NCI-H1436 treated with DMSO at 0.1 percent for 48 hours (cell line): Measurements from ENCODE around the gene TCP11L2.
A peak's percentile ranks its signal among the peaks of the same experiment; 100 is the strongest.
"Not testable (repeated sequence)": the region's sequence is repeated elsewhere in the genome, so short reads cannot be mapped to it uniquely, and the experiment has no call there.

Experiments
- DNase-seq: peaks from one replicate; lab custom pipeline; 2025; lab: John Stamatoyannopoulos, UW

TCP11L2 gene

GRCh38 chr12:106307181-106307580 lies 4.6 kb downstream of the TCP11L2 start:
- DNase-seq: no peak

DNA sequence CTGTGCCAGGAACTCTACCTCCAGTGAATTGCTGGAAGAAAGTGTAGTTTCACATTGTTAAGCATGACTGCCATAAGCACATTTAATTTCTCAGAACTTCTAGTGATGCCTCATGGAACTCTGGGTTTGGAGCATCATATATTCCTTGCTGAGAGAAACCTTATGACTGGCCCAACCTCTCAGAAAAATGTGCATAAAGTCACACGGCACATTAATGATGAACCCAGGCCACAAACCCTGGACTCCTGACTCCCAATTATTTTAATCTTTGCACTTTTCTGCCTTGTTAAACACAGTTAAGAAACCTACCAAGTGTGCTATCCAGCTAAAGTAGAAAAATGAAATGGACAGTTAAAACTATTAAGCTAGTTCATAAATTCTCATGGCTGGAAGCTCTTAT lies 5.6 kb downstream of the TCP11L2 start:
- no peak for DNase-seq

GRCh38 chr12:106308611-106309010 lies 6.1 kb downstream of the TCP11L2 start:
- DNase-seq: no peak

DNA sequence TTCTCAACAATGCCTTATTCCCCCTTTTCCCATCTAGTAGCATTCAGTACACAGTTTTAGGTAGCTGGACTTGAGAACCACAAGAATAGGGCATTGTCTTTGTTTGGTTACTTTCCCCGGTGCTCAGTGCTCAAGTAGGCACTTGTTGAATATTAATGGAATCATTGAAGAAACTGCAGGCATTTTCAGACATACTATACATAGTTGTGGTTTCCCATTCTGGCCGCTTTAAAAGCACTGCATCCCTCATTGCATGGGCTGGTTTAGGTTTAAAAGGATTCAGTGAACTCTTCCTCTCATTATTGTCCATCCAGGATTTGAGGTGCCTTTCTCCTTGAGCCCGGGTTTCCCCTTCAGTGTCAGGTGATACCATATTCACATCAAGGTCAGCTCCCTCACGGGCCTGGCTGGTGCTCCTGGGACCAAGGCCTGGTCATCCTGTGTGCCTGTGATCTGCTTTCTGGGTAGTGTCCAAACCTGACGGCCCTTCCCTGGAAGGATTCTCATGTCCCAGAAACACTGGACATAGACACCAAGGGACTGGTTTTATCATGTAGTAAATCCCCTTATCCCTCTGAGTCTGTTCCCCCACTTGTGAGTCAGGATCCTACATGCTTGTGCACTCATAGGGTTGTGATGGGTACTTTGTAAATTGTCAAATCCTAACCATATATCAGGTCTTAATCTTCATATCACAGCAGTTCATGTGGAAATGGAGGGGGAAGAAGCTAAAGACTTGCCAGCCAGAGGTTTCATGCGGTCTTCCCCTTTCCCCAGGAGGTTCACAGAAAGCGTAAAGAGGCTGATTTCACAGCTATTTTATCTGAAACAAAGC lies 7.4 kb downstream of the TCP11L2 start:
- DNase-seq: no peak

GRCh38 chr12:106310687-106311086 lies 8.2 kb downstream of the TCP11L2 start:
- DNase-seq: no peak

DNA sequence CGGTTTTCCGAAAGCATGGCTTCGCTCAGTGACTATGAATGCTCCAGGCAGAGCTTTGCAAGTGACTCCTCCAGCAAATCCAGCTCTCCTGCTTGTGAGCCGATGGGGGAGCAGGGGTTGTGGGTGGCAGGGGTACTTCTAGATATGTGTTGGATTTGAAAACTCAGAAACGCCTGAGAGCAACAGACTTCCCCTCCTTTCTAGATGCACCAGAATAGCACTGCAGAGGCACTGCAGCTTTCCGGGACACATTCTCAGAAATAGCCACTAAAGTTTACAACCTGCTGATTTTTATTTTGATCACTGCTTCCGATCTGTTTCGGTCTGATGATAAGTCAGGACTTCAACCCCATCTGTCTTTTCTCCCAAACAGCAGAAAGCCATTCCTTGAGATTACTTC lies 8.6 kb downstream of the TCP11L2 start:
- no peak for DNase-seq

DNA sequence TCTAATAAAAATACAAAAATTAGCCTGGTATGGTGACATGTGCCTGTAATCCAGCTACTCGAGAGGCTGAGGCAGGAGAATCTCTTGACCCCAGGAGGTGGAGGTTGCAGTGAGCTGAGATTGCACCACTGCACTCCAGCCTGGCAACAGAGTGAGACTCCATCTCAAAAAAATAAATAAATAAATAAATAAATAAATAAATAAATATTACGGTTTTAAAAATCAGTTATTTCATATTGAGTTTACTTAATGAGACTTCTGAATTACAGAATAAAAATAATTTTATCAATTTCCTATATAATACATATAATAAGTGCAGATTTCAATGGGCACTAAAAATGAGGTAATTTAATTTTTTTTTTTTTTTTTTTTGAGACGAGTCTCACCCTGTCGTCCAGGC lies 10.9 kb downstream of the TCP11L2 start:
- not testable (repeated sequence) for DNase-seq

- DNase-seq: no peak
These were observed 13.0 kb downstream of the TCP11L2 start for GRCh38 chr12:106315523-106315922.

DNA sequence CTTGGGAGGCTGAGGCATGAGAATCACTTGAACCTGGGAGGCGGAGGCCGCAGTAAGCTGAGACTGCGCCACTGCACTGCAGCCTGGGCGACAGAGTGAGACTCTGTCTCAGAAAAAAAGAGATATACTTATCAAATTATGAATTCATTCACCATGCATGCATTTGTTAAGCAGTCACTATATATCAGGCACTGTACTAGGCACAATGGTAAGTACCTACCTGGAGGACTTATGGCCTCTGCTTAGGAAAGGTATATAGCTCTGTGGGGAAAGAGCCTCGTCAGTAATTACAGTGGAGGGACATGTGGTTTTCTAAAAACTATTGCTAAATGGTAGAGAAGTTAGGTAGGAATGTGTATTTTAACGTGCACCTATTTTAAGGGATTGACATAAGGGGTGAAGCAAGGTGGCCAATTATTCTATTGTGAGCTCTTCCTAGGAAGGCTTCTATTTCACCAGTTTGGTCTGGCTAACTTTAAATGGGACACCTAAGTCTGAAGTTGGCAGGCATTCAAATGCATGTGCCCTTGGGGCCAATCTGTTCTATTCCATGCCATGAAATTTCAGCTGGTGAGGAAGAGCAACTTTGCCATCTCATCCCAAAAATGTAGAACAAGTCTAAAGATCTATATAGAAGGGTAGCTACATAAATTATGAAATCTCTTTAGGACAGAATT lies 15.0 kb downstream of the TCP11L2 start:
- no peak for DNase-seq

- DNase-seq: no peak
These were observed 18.8 kb downstream of the TCP11L2 start for GRCh38 chr12:106321139-106321850.

GRCh38 chr12:106323537-106323936 lies 21.0 kb downstream of the TCP11L2 start:
- no peak for DNase-seq

DNA sequence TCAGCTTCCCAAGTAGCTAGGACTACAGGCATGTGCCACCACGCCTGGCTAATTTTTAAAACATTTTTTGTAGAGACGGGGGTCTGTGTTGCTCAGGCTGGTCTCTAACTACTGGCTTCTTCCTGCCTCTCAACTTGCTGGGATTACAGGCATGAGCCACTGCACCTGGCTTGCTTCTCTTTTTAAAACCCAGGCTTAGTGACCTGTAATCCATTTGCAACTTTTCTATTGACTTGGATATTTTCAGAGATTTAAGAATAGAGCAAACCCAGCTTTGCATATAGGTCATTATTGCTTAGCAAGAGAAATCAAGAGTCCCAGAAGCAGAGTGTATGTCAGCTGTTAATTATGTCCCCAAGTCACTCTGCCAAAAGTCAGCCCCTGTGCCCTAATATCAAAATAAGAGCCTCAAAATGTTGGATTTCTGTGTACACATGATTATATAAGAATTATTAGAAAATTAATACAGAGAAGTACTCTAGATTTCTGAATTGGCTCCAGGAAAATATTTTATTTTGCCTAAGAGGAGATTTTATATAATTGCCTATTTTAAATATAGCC lies 24.9 kb downstream of the TCP11L2 start:
- no peak for DNase-seq

GRCh38 chr12:106328735-106329134 lies 26.2 kb downstream of the TCP11L2 start:
- DNase-seq: no peak

- peak; percentile 47 for DNase-seq
These were observed 26.9 kb downstream of the TCP11L2 start for GRCh38 chr12:106329231-106329982.

DNA sequence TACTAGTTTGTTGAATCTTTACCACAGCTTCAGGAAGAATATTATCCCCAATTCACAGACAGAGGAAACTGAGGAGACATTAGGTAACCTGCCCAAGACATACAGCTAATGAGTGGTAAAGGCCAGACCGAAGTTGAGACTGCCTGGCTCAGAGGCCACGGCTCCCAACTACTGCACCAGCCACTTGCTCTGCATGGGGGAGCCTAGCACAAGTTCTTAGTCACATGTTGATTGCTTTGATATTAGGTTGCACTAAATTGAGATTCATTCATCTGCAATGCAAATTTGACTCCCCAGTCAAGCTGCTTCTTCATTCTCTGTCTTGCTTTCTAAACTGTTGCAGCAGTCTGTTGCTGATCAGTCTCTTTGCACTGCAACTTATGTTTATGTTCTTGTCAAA lies 29.1 kb downstream of the TCP11L2 start:
- DNase-seq: no peak

GRCh38 chr12:106332536-106332935 lies 30.0 kb downstream of the TCP11L2 start:
- DNase-seq: no peak

DNA sequence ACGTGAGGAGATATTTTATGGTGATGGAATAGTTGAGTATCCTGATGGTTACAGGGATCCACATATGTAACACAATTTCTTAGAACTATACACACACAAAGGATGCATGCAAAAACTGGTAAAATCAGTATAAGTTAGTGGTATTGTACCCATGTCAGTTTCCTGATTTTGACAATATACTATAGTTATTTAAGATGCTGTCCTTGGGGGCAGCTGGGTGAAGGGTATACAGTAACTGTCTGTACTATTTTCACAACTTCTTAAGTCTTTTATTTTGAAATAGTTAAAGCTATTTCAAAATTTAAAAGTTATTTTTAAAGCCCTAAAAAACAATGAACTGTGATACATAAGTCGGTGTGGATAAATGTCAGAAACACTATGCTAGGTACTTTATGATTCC lies 30.5 kb downstream of the TCP11L2 start:
- DNase-seq: no peak

GRCh38 chr12:106333756-106334155 lies 31.2 kb downstream of the TCP11L2 start:
- no peak for DNase-seq

- no peak for DNase-seq
These were observed 38.7 kb downstream of the TCP11L2 start for GRCh38 chr12:106341086-106341877.

DNA sequence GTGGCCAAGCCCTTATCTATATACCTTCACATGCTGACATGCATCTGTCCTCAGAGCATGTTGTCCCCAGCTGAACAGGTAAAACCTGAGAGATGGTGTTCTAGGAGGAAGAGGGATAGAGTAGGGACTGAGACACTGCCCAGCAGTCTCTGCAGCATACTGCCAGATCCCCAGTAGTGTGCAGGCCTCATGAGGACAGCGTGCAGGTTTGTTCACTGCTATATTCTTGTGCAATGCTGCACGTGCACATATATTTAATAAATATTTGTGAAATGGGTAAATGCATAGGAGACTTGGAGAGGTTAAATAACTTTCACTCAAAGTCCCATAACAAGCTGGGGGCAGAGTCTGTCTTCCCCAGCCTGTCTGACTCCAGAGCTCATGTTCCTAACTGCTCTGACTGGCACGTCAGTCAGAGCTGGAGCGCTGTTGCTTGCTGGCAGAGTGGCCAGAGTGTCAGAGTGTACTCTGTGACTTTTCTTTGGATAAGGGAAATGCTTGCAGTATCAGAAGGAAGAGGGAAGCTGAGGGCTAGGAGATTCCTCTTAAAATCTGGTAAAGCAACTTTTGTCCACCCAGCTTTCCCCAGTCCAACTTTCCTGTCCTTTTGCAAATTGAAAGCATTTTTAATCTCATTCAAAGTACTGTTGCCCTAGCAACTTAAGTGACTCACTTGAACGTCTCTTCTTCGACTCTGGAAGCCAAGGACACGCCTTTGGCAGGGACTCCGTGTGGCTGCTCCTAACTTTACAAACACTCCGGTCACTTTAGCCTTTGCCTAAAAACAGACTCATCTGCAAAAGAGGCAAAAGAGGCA lies 40.1 kb downstream of the TCP11L2 start:
- no peak for DNase-seq
